OCI-LY7 (cell line): ENCODE measurements around the gene MGMT. TPM values are rescaled to one million over a fixed set of nuclear protein-coding genes. Genes with fewer than 3 reads are reported as not detected.

Experiments
- BruUV-seq: library from RNA; stranded (reverse); fragments of 400-500 nt; replicated peaks from 2 replicates; lab custom pipeline; 2021; lab: Mats Ljungman, UMichigan
- CTCF ChIA-PET: fragments of 300-600 bp; sonication (Branson Sonifier 250); formaldehyde crosslinking; loops from one replicate; lab custom pipeline; 2022; ENCODE audit warnings: antibody characterized with exemption; ENCODE audit not compliant: unreplicated experiment; lab: Charles Lee
- POLR2A ChIA-PET: fragments of 300-600 bp; sonication (Branson Sonifier 250); formaldehyde crosslinking; loops from one replicate; lab custom pipeline; 2022; ENCODE audit warnings: antibody characterized with exemption; lab: Charles Lee
- DNase-seq: peaks from one replicate; pipeline ENCODE4 v3.0.0-alpha.2; 2015; ENCODE audit warnings: low spot score
- H2AFZ ChIP-seq: fragments of 200-600 bp; sonication (generic), shearing (Covaris generic); 2 replicates; pipeline ENCODE4 v1.6.1; 2014; ENCODE audit warnings: mild to moderate bottlenecking, antibody characterized with exemption, low read length, moderate library complexity
- H3K27ac ChIP-seq: fragments of 200-600 bp; sonication (generic); 2 replicates; pipeline ENCODE4 v1.5.1; 2014; ENCODE audit warnings: mixed run types, low read depth, mild to moderate bottlenecking, moderate library complexity, low read length, inconsistent platforms; ENCODE audit not compliant: poor library complexity, severe bottlenecking
- H3K36me3 ChIP-seq: fragments of 200-600 bp; sonication (generic); 2 replicates; pipeline ENCODE4 v1.6.1; 2014; ENCODE audit warnings: mild to moderate bottlenecking, antibody characterized with exemption, low read length, moderate library complexity, mixed read lengths; ENCODE audit not compliant: insufficient read depth
- H3K4me1 ChIP-seq: fragments of 200-600 bp; sonication (generic); 2 replicates; pipeline ENCODE4 v1.5.1; 2014; ENCODE audit warnings: mild to moderate bottlenecking, low read length; ENCODE audit not compliant: insufficient read depth, poor library complexity, severe bottlenecking
- H3K4me2 ChIP-seq: fragments of 200-600 bp; sonication (generic); 2 replicates; pipeline ENCODE4 v1.6.1; 2014; ENCODE audit warnings: mild to moderate bottlenecking, low read length
- H3K4me3 ChIP-seq: fragments of 200-600 bp; sonication (generic); 2 replicates; pipeline ENCODE4 v1.5.1; 2014; ENCODE audit warnings: mild to moderate bottlenecking, low read depth, low read length; ENCODE audit not compliant: poor library complexity, severe bottlenecking
- H3K79me2 ChIP-seq: fragments of 200-600 bp; sonication (generic); 2 replicates; pipeline ENCODE4 v1.6.1; 2016; ENCODE audit warnings: low read depth, mild to moderate bottlenecking, low read length, moderate library complexity, mixed read lengths; ENCODE audit not compliant: insufficient read depth
- H3K9me2 ChIP-seq: fragments of 200-600 bp; sonication (generic); 2 replicates; pipeline ENCODE4 v1.6.1; 2016; ENCODE audit warnings: mild to moderate bottlenecking, low read length, mixed read lengths; ENCODE audit not compliant: insufficient read depth
- H3K9me3 ChIP-seq: fragments of 200-600 bp; sonication (generic); 2 replicates; pipeline ENCODE4 v1.6.1; 2014; ENCODE audit warnings: mild to moderate bottlenecking, mixed run types, low read length, mixed read lengths
- H4K20me1 ChIP-seq: fragments of 200-600 bp; sonication (generic); 2 replicates; pipeline ENCODE4 v1.6.1; 2014; ENCODE audit warnings: mild to moderate bottlenecking, antibody characterized with exemption, low read length, moderate library complexity, mixed read lengths; ENCODE audit not compliant: insufficient read depth
- EZH2phosphoT487 ChIP-seq: fragments of 200-600 bp; sonication (generic); IDR thresholded peaks from 2 replicates; pipeline ENCODE4 v1.6.1; 2018; ENCODE audit warnings: low read depth, borderline replicate concordance, mild to moderate bottlenecking, mixed run types, antibody characterized with exemption, low read length, moderate library complexity, mixed read lengths
- intact Hi-C: fragments of 100-400 bp; cut with micrococcal nuclease; formaldehyde crosslinking; loops from one replicate; pipeline ENCODE4 v1.10.0; 2022; ENCODE audit not compliant: unreplicated experiment
- total RNA-seq, 2 experiments: library from RNA; depleted of rRNA in 1 of 2; stranded (reverse); fragments of >200 nt in 1 of 2; shearing (Covaris generic) in 1 of 2; gene quantifications; 2 replicates each; pipeline ENCODE4 v1.2.3, GENCODE V29; 2014 to 2022
- TF ChIP-seq, protein P1 (sequence below): fragments of 200-600 bp; sonication (generic); conservative IDR thresholded peaks from 2 replicates; pipeline ENCODE4 v1.5.1; 2014; ENCODE audit warnings: mild to moderate bottlenecking, antibody characterized with exemption, low read length, moderate library complexity, mixed read lengths

The MGMT gene
- total RNA-seq, 2 experiments from 2014 or later, result 19.7 to 25.0 TPM

DNA sequence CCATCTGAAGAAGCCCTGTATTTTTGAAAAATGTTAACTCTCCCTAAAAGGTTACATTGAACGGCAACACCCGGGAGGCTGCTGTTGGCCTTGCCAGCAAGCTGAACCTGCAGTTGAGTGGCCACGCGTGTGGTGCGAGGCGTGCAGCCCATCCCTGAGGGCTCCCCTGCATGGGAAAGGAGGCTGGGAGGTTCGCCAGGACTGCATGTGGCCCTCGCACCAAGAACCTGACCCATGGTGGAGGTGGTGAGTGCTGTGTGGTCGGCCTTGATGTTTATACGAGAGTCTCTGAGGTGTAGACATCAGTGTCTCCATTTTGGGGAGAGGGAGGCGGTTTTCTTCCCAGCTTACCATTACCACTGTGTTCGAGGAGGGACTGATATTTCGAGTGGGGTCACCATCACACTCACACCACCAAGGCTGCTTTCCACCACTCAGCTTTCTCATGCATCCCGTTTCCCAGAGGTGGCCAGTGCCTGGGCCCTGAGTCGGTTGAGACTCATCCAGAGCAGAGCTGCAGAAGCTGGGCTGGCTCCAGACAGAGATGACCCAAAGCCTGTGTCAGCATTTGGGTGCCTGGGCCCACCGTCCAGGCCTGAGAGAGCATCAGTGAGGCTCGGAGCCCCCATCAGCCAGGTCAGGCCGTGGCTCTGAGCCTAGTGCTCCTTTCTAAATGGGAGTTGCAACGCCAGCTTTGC lies 274.4 kb downstream of the MGMT start:
- H3K27ac ChIP-seq, result no peak overlapping the region
- no peak overlapping the region for H3K4me2 ChIP-seq
- no peak for TF ChIP-seq EZH2phosphoT487
- TF ChIP-seq, protein P1, sequence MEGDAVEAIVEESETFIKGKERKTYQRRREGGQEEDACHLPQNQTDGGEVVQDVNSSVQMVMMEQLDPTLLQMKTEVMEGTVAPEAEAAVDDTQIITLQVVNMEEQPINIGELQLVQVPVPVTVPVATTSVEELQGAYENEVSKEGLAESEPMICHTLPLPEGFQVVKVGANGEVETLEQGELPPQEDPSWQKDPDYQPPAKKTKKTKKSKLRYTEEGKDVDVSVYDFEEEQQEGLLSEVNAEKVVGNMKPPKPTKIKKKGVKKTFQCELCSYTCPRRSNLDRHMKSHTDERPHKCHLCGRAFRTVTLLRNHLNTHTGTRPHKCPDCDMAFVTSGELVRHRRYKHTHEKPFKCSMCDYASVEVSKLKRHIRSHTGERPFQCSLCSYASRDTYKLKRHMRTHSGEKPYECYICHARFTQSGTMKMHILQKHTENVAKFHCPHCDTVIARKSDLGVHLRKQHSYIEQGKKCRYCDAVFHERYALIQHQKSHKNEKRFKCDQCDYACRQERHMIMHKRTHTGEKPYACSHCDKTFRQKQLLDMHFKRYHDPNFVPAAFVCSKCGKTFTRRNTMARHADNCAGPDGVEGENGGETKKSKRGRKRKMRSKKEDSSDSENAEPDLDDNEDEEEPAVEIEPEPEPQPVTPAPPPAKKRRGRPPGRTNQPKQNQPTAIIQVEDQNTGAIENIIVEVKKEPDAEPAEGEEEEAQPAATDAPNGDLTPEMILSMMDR, result no peak
- no peak overlapping the region for H2AFZ ChIP-seq
- BruUV-seq, result no TSS peak
- intact Hi-C loops, result no loop called here
- no peak for DNase-seq
- H3K9me2 ChIP-seq, result no peaks in the 10 kb centered on the region
- POLR2A ChIA-PET, result no interaction called here
- H3K79me2 ChIP-seq, result no peaks in the 10 kb centered on the region
- no peaks in the 10 kb centered on the region for H4K20me1 ChIP-seq
- no peaks in the 10 kb centered on the region for H3K9me3 ChIP-seq
- H3K4me1 ChIP-seq, result no peaks in the 10 kb centered on the region
- CTCF ChIA-PET, result no interaction called here
- H3K4me3 ChIP-seq, result no peak overlapping the region
- H3K36me3 ChIP-seq, result no peaks in the 10 kb centered on the region

DNA sequence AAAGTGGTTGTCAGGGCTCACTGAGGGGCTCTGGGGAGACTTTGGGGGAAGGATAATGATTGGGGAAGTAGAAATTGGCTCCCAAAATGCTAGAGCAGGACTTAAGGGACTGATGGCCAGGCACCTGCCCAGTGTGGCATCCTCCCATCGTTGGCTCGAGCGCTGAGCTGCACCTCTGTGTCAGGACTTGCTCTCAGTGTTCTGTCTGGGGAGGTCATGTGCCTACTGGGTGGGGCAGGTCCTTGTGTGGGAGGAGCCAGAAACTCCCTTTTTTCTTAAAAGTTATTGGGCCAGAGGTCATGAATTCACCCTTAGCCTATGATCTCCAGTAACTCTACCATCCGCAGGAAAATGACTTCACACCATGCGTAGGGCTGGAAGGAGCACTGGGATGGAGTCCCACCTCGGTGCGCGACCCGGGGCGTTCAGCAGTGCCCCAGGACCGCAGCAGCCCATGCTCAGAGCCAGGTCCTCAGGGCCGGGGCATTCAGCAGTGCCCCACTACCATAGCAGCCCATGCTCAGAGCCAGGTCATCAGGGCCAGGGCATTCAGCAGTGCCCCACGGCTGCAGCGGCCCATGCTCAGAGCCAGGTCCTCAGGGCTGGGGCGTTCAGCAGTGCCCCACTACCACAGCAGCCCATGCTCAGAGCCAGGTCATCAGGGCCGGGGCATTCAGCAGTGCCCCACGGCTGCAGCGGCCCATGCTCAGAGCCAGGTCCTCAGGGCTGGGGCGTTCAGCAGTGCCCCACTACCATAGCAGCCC lies 275.1 kb downstream of the MGMT start:
- no peaks in the 10 kb centered on the region for H4K20me1 ChIP-seq
- H3K4me3 ChIP-seq, result no peak overlapping the region
- DNase-seq, result no peak
- no peaks in the 10 kb centered on the region for H3K36me3 ChIP-seq
- H3K27ac ChIP-seq, result no peak overlapping the region
- ChIA-PET CTCF (no interaction called here), POLR2A (no interaction called here)
- TF ChIP-seq, protein P1, result no peak
- TF ChIP-seq EZH2phosphoT487, result no peak
- H3K4me2 ChIP-seq, result no peak overlapping the region
- H3K9me2 ChIP-seq, result no peaks in the 10 kb centered on the region
- intact Hi-C loops, result no loop called here
- no peaks in the 10 kb centered on the region for H3K79me2 ChIP-seq
- H2AFZ ChIP-seq, result no peak overlapping the region
- no peaks in the 10 kb centered on the region for H3K9me3 ChIP-seq
- no TSS peak for BruUV-seq
- no peaks in the 10 kb centered on the region for H3K4me1 ChIP-seq
